Spinal cord (tissue), 10 donors: ENCODE results near the gene TRA2A. TPM values are rescaled to one million over a fixed set of nuclear protein-coding genes. Genes with fewer than 3 reads are reported as not detected.

Experiments used
- DNase-seq, 6 donors: peaks; one replicate each; pipeline versions ENCODE4 v3.0.0 to v3.0.0-alpha.2; 2013 to 2015; ENCODE audit warnings: low spot score in 6 of 6, low read depth in 4 of 6
- H3K27ac ChIP-seq: one replicate; pipeline ENCODE4 v1.5.1; 2013; ENCODE audit warnings: low read depth, low read length, control low read depth
- H3K27me3 ChIP-seq: one replicate; pipeline ENCODE4 v1.6.1; 2013; ENCODE audit warnings: low read length; ENCODE audit not compliant: control insufficient read depth, insufficient read depth
- H3K36me3 ChIP-seq: one replicate; pipeline ENCODE4 v1.6.1; 2013; ENCODE audit warnings: low read length; ENCODE audit not compliant: control insufficient read depth, insufficient read depth
- H3K4me1 ChIP-seq: one replicate; pipeline ENCODE4 v1.6.1; 2013; ENCODE audit warnings: low read length; ENCODE audit not compliant: control insufficient read depth, insufficient read depth
- H3K4me3 ChIP-seq: one replicate; pipeline ENCODE4 v1.5.1; 2013; ENCODE audit warnings: low read depth, low read length, control low read depth
- H3K9me3 ChIP-seq: one replicate; pipeline ENCODE4 v1.6.1; 2013; ENCODE audit warnings: low read length; ENCODE audit not compliant: control insufficient read depth, insufficient read depth
- WGBS: methylation state at CpG from one replicate; pipeline ENCODE4 v1.1.5; 2013; ENCODE audit warnings: missing lambda C conversion rate; ENCODE audit not compliant: insufficient coverage; 5-methylcytosine and 5-hydroxymethylcytosine counted together
- long read RNA-seq, 4 donors: transcript quantifications; one replicate each; lab custom pipeline, GENCODE V29; 2026
- polyA plus RNA-seq, 2 donors: library from polyadenylated mRNA; unstranded; fragments of 120-200 nt; gene quantifications; one replicate each; pipeline ENCODE4 v1.2.1, GENCODE V29; 2013; ENCODE audit not compliant: insufficient read length in 2 of 2
- total RNA-seq, 2 donors: library from RNA; depleted of rRNA in 1 of 2; stranded (reverse); fragments of 120-200 nt in 1 of 2; fragments of >200 nt in 1 of 2; gene quantifications; one replicate each; pipeline versions ENCODE4 v1.2.3 to v1.2.4, GENCODE V29; 2013 to 2014
- donor health status: healthy.

TRA2A gene
- total RNA-seq (10 to 100 TPM; 54.6 to 66.7 TPM), polyA plus RNA-seq (100 to 1,000 TPM; 174 to 205 TPM)
- long read RNA-seq, donor 1, transcript TRA2A-201 (8 exons, 1,845 nt): major isoform, 12 of 384 reads
- long read RNA-seq, donor 1, partial matches to known transcripts: 369 of 384 reads
- long read RNA-seq, donor 1, other reads (novel, unspliced or antisense): 0 of 384 reads
- long read RNA-seq, donor 2, transcript TRA2A-201 (8 exons, 1,845 nt): major isoform, 5 of 61 reads
- long read RNA-seq, donor 2, partial matches to known transcripts: 52 of 61 reads
- long read RNA-seq, donor 2, other reads (novel, unspliced or antisense): 0 of 61 reads
- long read RNA-seq, donor 3, transcript TRA2A-201 (8 exons, 1,845 nt): major isoform, 5 of 15 reads
- long read RNA-seq, donor 3, partial matches to known transcripts: 5 of 15 reads
- long read RNA-seq, donor 3, other reads (novel, unspliced or antisense): 0 of 15 reads
- long read RNA-seq, donor 4, transcript TRA2A-201 (8 exons, 1,845 nt): major isoform, 19 of 104 reads
- long read RNA-seq, donor 4, transcript TRA2A-206 (3 exons, 661 nt): minor isoform, 9 of 104 reads
- long read RNA-seq, donor 4, partial matches to known transcripts: 61 of 104 reads
- long read RNA-seq, donor 4, other reads (novel, unspliced or antisense): 5 of 104 reads

- H3K27ac ChIP-seq: peak within 1 kb of the TSS; percentile 97
- 11% methylated on average over 43 of the region's 50 CpGs for WGBS
- no peaks in the 10 kb centered on the region for H3K27me3 ChIP-seq
- peak; percentile 94 to 99 (median 97) for DNase-seq
- H3K36me3 ChIP-seq: no peaks in the 10 kb centered on the region
- peak within 1 kb of the TSS; percentile 93 for H3K4me3 ChIP-seq
- no peaks in the 10 kb centered on the region for H3K9me3 ChIP-seq
- H3K4me1 ChIP-seq: peaks cover 18% of the 10 kb centered on the region
Measured at GRCh38 chr7:23531794-23532489, at the start of gene TRA2A. Gene TRA2A, minus strand, starts transcription at chr7:23531981. Its CDS starts 157 bp downstream, at chr7:23531824.

DNA sequence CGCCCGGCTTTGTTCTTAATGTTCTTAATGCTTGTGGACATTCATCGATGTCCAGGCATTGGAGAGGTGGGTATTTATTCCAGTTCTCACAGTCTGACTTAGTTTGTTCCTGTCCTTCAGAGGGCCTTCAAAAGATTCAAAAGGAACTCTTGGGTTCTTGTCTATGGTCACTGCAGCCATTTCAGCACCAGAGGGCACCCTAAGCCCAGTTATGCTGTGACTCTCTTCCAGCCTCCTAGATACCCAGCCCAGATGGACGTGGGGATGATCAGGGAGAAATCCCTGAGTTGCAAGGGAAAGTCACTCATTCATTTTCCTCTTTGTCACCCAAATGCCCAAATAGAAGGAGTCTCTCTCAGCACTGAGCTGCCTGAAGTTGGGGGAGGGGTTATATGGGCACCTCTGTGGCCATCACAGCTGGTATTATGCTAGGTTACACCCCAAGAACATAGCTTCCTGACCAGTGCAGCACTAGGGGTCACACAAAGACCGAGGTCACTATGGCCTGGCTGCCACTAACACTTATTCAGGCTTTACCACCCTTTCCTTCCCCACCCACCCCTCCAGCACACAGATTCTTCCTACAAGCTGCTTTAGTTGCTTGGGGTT is 38.9 kb upstream of the TRA2A start:
- WGBS: 11% methylated on average over 3 of the region's 5 CpGs
- peak; percentile 31 to 91 (median 50) for DNase-seq
- H3K27ac ChIP-seq: no peak overlapping the region
- H3K27me3 ChIP-seq: no peaks in the 10 kb centered on the region
- H3K4me1 ChIP-seq: no peaks in the 10 kb centered on the region
- H3K9me3 ChIP-seq: no peaks in the 10 kb centered on the region
- no peak overlapping the region for H3K4me3 ChIP-seq
- no peaks in the 10 kb centered on the region for H3K36me3 ChIP-seq

DNA sequence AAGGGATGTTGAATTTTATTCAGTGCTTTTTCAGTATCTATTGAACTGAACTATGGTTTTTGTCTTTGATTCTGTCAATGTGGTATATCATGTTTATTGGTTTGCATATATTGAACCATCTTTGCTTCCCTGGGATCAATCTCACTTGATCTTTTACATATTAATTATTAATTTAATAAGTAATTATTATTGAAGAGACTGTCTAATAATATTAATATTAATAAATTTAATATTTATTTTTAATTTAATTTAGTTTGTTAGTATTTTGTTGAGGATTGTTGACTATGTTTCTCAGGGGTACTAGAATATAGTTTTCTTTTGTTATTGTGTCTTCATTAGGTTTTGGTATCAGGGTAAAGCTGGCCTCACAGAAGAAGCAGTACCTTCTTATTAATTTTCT is 26.5 kb upstream of the TRA2A start:
- H3K27me3 ChIP-seq: no peaks in the 10 kb centered on the region
- DNase-seq: no peak
- H3K4me3 ChIP-seq: no peak overlapping the region
- no peak overlapping the region for H3K27ac ChIP-seq
- no peaks in the 10 kb centered on the region for H3K4me1 ChIP-seq
- no peaks in the 10 kb centered on the region for H3K36me3 ChIP-seq
- no peaks in the 10 kb centered on the region for H3K9me3 ChIP-seq

DNA sequence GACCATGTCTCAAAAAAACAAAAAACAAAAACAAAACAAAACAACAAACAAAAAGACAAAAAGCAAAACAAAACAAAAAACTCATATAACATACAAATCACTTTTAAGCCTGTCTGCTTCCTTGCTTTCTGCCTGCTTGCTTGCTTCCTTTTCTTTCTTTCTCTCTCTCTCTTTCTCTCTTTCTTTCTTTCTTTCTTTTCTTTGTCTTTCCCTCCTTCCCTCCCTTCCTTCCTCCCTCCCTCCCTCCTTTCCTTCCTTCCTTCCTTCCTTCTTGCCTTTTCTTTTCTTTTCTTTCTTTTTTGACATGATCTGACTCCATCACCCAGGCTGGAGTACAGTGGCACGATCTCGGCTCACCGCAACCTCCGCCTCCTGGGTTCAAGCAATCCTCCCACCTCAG is 15.9 kb upstream of the TRA2A start:
- Histone ChIP-seq H3K36me3 (no peaks in the 10 kb centered on the region), H3K4me1 (no peaks in the 10 kb centered on the region), H3K27me3 (no peaks in the 10 kb centered on the region), H3K4me3 (no peak overlapping the region), H3K9me3 (no peaks in the 10 kb centered on the region), H3K27ac (no peak overlapping the region)
- DNase-seq: no peak
- no CpG with 5 or more reads among the region's 4 CpGs for WGBS

DNA sequence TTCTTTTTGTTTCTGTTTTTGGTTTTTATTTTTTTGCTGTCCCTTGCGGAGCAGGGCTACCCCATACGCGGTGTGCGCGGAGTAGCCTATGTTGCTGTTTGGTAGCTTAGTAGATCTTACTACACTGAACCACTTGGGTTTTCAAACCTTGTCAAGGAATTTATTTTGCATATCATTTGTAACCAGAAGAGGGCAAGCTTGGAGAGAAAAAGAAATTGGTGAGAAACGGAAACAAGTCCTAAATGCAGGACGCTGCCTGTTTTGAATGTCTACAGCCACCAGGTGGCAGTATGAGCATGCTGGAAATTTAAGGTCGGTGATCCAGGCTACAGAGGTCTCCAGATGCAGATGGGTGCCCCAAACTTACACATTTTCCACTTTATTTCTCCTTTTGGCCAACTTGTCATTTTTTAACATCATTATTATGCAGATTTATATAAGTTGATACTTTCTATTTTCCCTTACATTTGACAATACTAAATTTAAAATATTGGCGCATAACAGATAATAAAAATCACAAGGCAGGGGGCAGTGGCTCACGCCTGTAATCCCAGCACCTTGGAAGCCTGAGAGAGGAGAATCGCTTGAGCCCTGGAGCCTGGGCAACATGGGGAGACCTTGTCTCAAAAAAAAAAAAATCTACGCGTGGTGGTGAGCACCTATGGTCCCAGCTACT is 15.3 kb upstream of the TRA2A start:
- H3K27ac ChIP-seq: no peak overlapping the region
- H3K27me3 ChIP-seq: no peaks in the 10 kb centered on the region
- no peaks in the 10 kb centered on the region for H3K4me1 ChIP-seq
- WGBS: 33% methylated on average over 5 of the region's 13 CpGs
- no peaks in the 10 kb centered on the region for H3K9me3 ChIP-seq
- peak; percentile 79 to 98 (median 90) for DNase-seq
- H3K36me3 ChIP-seq: no peaks in the 10 kb centered on the region
- H3K4me3 ChIP-seq: no peak overlapping the region

GRCh38 chr7:23545493-23545892 is 13.7 kb upstream of the TRA2A start:
- DNase-seq: no peak
- Histone ChIP-seq H3K36me3 (no peaks in the 10 kb centered on the region), H3K27me3 (no peaks in the 10 kb centered on the region), H3K27ac (no peak overlapping the region), H3K4me1 (no peaks in the 10 kb centered on the region), H3K4me3 (no peak overlapping the region), H3K9me3 (no peaks in the 10 kb centered on the region)
- WGBS: 67% methylated on average over 1 of the region's 1 CpG

GRCh38 chr7:23544913-23545354 is 13.2 kb upstream of the TRA2A start:
- no peaks in the 10 kb centered on the region for H3K9me3 ChIP-seq
- H3K4me3 ChIP-seq: no peak overlapping the region
- H3K36me3 ChIP-seq: no peaks in the 10 kb centered on the region
- no peak overlapping the region for H3K27ac ChIP-seq
- peak in 1 of 6 donors; percentile 88 for DNase-seq
- no peaks in the 10 kb centered on the region for H3K4me1 ChIP-seq
- WGBS: 40% methylated on average over 1 of the region's 2 CpGs
- no peaks in the 10 kb centered on the region for H3K27me3 ChIP-seq

DNA sequence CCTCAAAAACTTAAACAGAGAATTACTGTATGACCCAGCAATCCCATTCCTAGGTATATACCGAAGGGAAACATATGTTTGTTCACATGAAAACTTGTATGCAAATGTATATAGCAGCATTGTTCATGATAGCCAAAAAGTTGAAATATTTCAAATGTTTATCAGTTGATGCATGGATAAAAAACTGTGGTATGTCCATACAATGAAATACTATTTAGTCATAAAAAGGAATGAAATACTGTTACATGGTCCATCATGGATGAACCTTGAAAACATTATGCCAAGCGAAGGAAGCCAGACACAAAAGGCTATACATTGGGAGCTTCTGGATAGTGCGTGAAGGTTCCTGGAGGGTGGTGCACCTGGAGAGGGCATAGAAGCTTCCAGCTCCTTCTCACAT is 11.0 kb upstream of the TRA2A start:
- H3K4me1 ChIP-seq: no peaks in the 10 kb centered on the region
- H3K4me3 ChIP-seq: no peak overlapping the region
- H3K27me3 ChIP-seq: no peaks in the 10 kb centered on the region
- H3K9me3 ChIP-seq: no peaks in the 10 kb centered on the region
- DNase-seq: no peak
- H3K27ac ChIP-seq: no peak overlapping the region
- no peaks in the 10 kb centered on the region for H3K36me3 ChIP-seq
- no CpG with 5 or more reads among the region's 3 CpGs for WGBS

DNA sequence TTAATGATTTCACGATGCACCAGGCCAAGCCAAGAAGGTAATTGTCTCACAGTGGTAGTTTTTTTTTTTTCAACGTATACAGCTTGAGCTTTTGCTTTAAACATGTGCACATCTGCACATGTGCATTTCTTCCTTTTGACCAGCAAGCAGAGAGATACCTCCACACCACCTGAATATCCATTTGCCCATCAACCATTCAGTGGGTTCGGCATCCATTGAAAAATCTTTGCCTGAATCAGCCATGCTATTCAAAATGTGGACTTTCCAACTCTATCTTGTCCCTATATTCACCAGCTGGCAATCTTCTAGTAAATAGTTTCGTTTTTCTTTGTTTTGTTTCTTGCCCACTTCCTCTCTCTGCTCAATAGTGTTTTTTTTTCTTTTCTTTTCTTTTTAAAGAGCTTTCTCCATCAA is 7.7 kb upstream of the TRA2A start:
- no peaks in the 10 kb centered on the region for H3K4me1 ChIP-seq
- H3K9me3 ChIP-seq: no peaks in the 10 kb centered on the region
- H3K27me3 ChIP-seq: no peaks in the 10 kb centered on the region
- no peaks in the 10 kb centered on the region for H3K36me3 ChIP-seq
- no peak for DNase-seq
- H3K4me3 ChIP-seq: no peak overlapping the region
- WGBS: 58% methylated on average over 2 of the region's 4 CpGs
- no peak overlapping the region for H3K27ac ChIP-seq
